Activated CD4-positive, alpha-beta T cell treated with anti-CD3 and anti-CD28 coated beads, Interleukin-2, amount 50 U/mL, for 24 hours (primary cell): ENCODE data around the gene TMOD2.

Experiments used
- DNase-seq, 2 donors: peaks; one replicate each; pipeline ENCODE4 v3.0.0-alpha.2; 2020; ENCODE audit warnings: low read depth in 1 of 2, low spot score in 1 of 2

TMOD2 gene

GRCh38 chr15:51750792-51751696 is at the start of gene TMOD2:
TMOD2 (plus strand) TSS chr15:51751597; CDS start chr15:51766442, 14,845 bp downstream.
- peak in 1 of 2 donors; percentile 26 for DNase-seq

DNA sequence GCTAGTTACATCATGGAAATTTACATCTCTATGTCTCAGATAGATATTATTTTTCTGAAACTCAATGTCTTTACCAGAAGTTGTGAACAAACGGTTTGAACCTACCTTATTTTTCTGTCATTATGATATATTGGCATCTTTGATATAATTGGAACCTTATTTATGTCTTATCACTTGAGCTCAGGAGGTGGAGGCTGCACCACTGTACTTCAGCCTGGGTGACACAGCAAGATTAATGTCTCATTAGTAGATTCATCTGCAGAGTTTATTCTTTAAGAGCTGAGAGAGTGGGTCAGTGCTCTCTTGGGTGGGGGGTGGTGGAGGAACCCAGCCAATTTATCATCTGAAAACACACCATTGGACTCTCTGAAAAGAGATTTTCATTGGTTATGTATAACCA is 48.7 kb upstream of the TMOD2 start:
- DNase-seq, result no peak

- no peak for DNase-seq
These were observed 45.1 kb upstream of the TMOD2 start for GRCh38 chr15:51706291-51706690.

GRCh38 chr15:51706926-51707608 is 44.3 kb upstream of the TMOD2 start:
- DNase-seq, result no peak

GRCh38 chr15:51708013-51708412 is 43.4 kb upstream of the TMOD2 start:
- DNase-seq, result no peak

DNA sequence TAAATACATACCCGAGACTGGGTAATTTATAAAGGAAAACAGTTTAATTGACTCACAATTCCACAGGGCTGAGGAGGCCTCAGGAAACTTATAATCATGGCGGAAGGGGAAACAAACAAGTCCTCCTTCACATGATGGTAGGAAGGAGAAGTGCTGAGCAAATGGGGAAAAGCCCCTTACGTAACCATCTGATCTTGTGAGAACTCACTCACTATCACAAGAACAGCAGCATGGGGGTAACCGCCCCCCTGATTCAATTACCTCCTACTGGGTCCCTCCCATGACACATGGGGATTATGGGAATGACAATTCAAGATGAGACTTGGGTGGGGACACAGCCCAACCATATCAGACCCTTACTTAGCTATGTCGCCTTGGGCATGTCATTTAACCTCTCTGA is 42.4 kb upstream of the TMOD2 start:
- no peak for DNase-seq

DNA sequence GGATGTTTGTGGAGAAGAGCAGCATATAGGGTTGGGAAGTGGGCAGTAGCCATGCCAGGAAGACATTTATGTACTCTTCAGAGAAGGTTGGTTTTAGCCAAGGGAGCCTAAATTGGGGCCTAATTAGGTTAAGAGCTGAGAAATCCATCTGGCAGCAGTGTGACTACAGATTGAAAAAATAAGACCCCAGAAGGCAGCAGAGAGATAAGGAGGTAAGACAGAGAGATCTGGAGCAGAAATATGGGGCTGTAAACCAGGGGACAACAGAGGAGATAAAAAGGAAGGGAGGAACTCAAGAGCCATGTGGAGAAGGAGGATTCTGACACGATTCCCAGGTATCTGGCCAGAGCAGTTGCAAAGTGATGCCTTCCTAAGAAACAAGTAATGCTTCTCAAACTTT is 37.2 kb upstream of the TMOD2 start:
- DNase-seq, result no peak

GRCh38 chr15:51714911-51715310 is 36.5 kb upstream of the TMOD2 start:
- DNase-seq, result no peak

GRCh38 chr15:51718219-51718618 is 33.2 kb upstream of the TMOD2 start:
- no peak for DNase-seq

- DNase-seq, result no peak
These were observed 32.7 kb upstream of the TMOD2 start for GRCh38 chr15:51718746-51719145.

DNA sequence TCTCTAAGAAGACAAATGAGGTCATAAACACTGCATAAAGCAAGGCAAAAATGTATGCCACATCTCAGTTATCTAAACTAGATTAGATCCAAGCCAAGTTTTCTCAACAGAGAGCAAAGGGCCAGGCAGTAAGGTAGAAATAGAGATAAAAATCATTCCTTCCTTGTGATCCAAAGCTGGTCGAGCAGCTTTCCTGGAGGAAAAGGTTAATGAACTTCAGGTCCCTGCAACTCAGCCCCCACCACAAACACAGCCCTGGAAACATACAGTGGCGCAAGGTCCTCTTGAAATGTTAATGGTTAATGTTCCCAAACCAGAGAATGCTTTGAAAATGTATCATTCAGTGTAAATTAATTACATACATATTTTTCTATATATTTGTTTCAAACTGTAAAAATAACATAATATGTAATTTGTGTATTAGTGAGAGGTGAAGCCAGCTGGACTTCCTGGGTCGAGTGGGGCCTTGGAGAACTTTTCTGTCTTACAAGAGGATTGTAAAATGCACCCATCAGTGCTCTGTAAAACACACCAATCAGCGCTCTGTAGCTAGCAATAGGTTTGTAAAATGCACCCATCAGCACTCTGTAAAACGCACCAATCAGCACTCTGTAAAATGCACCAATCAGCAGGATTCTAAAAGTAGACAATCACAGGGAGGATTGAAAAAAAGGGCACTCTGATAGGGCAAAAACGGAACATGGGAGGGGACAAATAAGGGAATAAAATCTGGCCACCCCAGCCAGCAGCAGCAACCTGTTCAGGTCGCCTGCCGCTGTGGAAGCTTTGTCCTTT is 31.0 kb upstream of the TMOD2 start:
- no peak for DNase-seq

- DNase-seq, result no peak
These were observed 30.0 kb upstream of the TMOD2 start for GRCh38 chr15:51721199-51721960.

DNA sequence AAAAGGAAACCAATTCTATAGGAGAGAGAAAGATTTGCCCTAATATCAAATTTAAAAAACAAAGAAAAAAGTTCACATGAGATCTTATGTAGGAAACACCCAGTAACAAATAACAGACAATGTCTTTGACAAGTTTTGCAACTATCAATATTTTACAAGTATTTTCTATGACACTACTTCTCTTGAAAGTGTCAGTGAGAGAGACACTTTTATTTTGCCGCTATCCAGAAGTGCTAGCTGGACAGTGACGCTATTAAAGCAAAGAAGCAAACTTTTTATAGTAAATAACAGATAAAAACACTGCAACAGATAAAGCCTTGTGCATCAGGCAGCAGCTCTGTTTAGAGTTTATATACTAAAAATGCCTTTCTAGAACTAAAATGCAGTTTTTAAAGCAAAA is 27.2 kb upstream of the TMOD2 start:
- no peak for DNase-seq

DNA sequence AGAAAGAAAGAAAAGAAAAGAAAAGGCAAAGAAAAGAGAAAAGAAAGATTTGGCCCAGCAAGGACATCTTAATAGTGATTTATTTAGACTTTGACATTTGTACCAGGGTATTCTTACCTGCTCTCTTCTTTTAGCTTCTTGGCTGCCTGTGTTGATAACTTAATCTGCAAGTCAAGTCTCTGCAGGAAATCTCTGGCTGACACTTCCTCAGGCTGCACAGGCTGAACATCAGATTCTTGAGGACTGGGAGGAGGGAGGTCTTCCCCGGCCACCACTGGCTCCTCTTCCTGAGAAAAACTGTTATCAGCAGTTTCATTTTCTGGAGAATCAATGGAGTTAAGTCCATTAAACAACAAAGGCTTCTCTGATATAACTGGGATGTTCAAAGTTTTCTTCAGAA is 26.7 kb upstream of the TMOD2 start:
- DNase-seq, result no peak

DNA sequence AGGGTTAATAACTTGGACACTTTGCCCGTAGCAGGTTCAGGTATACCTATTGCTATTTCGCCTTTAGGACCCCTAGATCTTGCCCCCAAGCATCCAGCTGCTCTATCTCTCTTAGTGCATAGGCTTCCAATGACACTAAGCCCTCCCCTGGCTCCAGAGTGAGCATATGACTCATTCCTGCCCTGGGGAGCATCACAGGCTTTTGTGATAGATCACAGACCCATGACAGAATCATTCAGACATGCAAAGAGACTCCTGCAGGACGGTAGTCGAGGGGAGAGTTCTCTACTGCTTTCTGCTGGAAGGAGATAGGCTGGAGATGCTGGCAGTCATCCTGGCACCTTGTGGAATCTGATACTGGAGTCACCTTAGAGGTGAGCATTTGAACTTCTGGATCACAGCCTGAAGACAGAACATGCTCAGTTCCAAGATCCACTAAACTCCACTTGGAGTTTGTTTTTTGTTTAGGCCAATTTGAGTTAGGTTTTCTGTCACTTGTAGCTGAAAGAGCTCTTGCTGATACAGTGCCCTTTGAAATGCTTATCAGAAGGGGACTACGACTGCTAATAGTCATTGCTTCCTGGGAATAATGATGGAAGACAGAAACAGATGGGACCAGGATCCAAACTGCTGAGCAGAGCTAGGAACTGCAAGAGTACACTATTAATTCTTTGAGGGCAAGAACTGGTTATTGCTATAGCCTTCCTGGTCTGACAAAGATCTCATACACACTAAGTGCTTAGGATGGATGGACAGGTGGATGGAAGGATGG is 24.9 kb upstream of the TMOD2 start:
- DNase-seq, result peak in 1 of 2 donors; percentile 55

DNA sequence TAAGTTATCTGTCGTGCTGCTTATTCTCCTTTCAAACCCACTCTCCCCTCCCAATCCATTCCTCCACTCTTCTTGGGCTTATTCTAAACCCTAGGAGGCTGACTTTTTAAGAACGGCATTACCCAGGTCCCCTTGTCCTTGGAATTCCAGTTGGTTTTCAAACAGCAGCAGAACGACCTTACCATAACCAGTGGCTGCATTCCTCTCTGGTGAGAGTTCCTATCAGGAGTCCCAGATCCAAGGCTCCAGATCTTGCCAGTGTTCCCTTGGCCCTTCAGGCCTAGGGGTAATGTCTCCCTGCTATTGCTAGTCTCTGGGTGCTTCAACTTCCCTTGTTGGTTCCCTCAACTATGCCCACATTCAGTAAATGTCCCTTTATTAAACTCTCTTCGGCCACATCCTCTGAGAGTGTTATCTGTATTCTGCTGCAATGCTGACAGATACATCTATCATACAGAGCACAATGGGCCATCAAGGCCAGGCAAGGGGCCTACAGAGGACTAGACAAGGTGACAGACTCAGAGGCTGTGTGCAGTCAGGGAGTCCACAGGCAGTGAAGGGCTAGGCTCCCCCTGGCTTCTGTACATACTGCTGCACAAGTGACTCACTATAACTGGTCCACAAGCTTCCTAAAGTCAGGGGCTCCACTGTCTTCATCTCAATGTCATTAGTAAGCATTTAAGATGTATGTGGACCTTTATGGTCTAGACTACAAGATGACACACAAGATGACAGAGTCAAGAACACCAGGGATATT is 24.1 kb upstream of the TMOD2 start:
- DNase-seq, result no peak

DNA sequence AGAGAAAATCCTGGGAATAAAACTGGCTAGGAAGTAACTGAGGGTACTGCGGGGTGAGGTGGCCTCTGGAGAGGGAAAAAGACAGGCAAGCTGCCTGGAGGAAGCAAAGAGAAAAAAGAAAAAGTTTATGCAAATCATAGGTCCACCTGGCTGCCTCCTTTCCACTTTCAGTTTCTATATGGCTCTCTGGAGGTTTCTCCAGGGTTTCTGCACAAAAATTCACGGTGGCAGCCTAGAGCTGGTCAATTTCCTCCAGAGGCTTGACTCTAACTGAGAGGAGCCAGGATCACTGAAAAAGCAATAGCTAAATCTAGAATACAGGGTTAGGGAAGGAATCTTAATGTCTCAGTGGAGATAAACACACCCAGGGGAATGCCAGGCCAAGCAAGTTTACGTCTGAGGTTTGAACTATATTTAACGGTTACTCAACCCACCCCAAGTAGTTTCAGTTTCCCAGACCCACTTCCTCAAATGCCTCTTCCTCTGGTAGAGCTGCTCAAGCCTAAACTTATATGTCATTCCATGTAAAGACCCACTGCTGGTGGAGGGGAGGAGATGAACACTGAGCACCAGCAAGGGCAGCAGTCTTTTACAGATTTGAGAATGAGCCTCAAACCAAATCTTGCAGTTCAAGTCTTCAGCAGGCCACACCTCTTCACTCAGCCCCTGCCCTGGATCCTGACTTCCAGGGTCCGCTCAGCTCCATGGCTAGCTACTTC is 19.7 kb upstream of the TMOD2 start:
- no peak for DNase-seq

- no peak for DNase-seq
These were observed 18.8 kb upstream of the TMOD2 start for GRCh38 chr15:51732646-51733045.
